Activated T-cell treated with anti-CD3 and anti-CD28 coated beads, Interleukin-2, amount 50 U/mL, for 72 hours (primary cell): ENCODE results near the gene SHLD2. TPM values are rescaled to one million over a fixed set of nuclear protein-coding genes. Genes with fewer than 3 reads are reported as not detected.

Experiments
- ATAC-seq, 2 donors: fragments of 150-1000 bp; cut with Tn5 transposase; replicated peaks in 1 of 2; 2 replicates each; pipeline ENCODE4 v1.10.0; 2021; ENCODE audit warnings: moderate library complexity in 2 of 2, mild to moderate bottlenecking in 1 of 2
- DNase-seq, 2 donors: peaks; one replicate each; pipeline ENCODE4 v3.0.0; 2021 to 2022; ENCODE audit warnings: mixed read lengths in 1 of 2
- H3K27ac Mint-ChIP-seq: one replicate; pipeline ENCODE4 v1.8.0; 2022; ENCODE audit warnings: mild to moderate bottlenecking, moderate library complexity, mixed read lengths
- H3K27me3 Mint-ChIP-seq: one replicate; pipeline ENCODE4 v1.8.0; 2022; ENCODE audit warnings: low read depth, mixed read lengths
- H3K36me3 Mint-ChIP-seq, 2 donors: one replicate each; pipeline ENCODE4 v1.8.0; 2022; ENCODE audit warnings: mixed read lengths in 2 of 2, mild to moderate bottlenecking in 1 of 2; ENCODE audit not compliant: insufficient read depth in 2 of 2
- H3K4me1 Mint-ChIP-seq: one replicate; pipeline ENCODE4 v1.8.0; 2022; ENCODE audit warnings: low read depth, mixed read lengths
- H3K4me3 Mint-ChIP-seq, 2 donors: one replicate each; pipeline ENCODE4 v1.8.0; 2022; ENCODE audit warnings: mild to moderate bottlenecking in 2 of 2, mixed read lengths in 2 of 2, moderate library complexity in 2 of 2
- H3K9me3 Mint-ChIP-seq, 2 donors: one replicate each; pipeline ENCODE4 v1.8.0; 2022; ENCODE audit warnings: mixed read lengths in 2 of 2
- total RNA-seq, 2 donors: library from RNA; stranded (reverse); gene quantifications; one replicate each; pipeline ENCODE4 v1.2.3, GENCODE V29; 2022

SHLD2 gene
- total RNA-seq, result 10 to 100 TPM; 28.7 to 33.3 TPM

GRCh38 chr10:87094373-87095235, at the start of gene SHLD2, which contains the start of gene GLUD1:
Gene SHLD2, plus strand, starts transcription at chr10:87095206. Its CDS starts 56,149 bp downstream, at chr10:87151355.
Gene GLUD1, minus strand, starts transcription at chr10:87094843. Its CDS starts 74 bp downstream, at chr10:87094769.
- peaks cover 40% of the 10 kb centered on the region for H3K4me1 Mint-ChIP-seq
- peak; percentile 76 to 79 for ATAC-seq
- no peaks in the 10 kb centered on the region for H3K9me3 Mint-ChIP-seq
- H3K4me3 Mint-ChIP-seq, result peak within 1 kb of the TSS; percentile 91 to 95
- peak within 1 kb of the TSS; percentile 98 for H3K27ac Mint-ChIP-seq
- H3K27me3 Mint-ChIP-seq, result no peaks in the 10 kb centered on the region
- DNase-seq, result peak; percentile 95
- peaks cover 9 to 16% of the 10 kb centered on the region in 2 donors for H3K36me3 Mint-ChIP-seq

GRCh38 chr10:87045434-87045938, 49.5 kb upstream of the SHLD2 start:
- no peaks in the 10 kb centered on the region for H3K27me3 Mint-ChIP-seq
- H3K4me3 Mint-ChIP-seq, result no peak overlapping the region
- ATAC-seq, result no peak
- no peak for DNase-seq
- no peaks in the 10 kb centered on the region for H3K9me3 Mint-ChIP-seq
- no peaks in the 10 kb centered on the region for H3K4me1 Mint-ChIP-seq
- peaks cover 2 to 18% of the 10 kb centered on the region in 2 donors for H3K36me3 Mint-ChIP-seq
- H3K27ac Mint-ChIP-seq, result no peak overlapping the region

GRCh38 chr10:87053111-87053510, 41.9 kb upstream of the SHLD2 start:
- Mint-ChIP-seq H3K27ac (no peak overlapping the region), H3K4me3 (no peak overlapping the region), H3K36me3 (peaks cover 7 to 15% of the 10 kb centered on the region in 2 donors), H3K9me3 (no peaks in the 10 kb centered on the region), H3K4me1 (no peaks in the 10 kb centered on the region), H3K27me3 (no peaks in the 10 kb centered on the region)
- no peak for DNase-seq
- no peak for ATAC-seq

DNA sequence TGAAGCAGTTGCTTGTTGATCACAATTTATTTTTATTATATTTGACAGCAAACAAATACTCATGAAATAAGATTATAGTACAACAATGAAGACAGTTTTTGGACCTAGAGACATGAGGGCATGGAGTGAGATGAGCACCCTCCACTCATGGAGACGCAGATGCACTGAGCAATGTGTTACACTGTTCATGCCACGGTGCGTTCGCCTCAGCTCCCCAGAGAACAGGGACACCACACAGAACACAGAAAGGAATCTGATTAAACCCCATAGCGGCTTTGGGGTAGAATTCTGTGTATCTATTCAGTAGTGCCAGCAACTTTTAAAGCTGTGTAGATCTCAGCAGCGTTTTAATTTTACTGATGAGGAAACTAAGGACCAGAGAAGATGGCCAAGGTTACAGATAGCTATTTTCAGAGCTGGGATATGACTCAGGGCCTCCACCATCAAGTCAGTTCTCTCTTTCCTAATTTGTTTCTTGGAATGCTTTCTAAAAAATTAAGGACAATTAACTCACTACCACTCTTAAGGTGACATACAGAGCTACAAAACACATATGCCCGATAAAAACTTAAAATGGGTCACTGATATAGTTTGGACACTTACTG, 41.3 kb upstream of the SHLD2 start:
- Mint-ChIP-seq H3K27me3 (no peaks in the 10 kb centered on the region), H3K27ac (no peak overlapping the region), H3K4me1 (no peaks in the 10 kb centered on the region), H3K9me3 (no peaks in the 10 kb centered on the region), H3K36me3 (peaks cover 9 to 14% of the 10 kb centered on the region in 2 donors), H3K4me3 (no peak overlapping the region)
- DNase-seq, result no peak
- no peak for ATAC-seq

DNA sequence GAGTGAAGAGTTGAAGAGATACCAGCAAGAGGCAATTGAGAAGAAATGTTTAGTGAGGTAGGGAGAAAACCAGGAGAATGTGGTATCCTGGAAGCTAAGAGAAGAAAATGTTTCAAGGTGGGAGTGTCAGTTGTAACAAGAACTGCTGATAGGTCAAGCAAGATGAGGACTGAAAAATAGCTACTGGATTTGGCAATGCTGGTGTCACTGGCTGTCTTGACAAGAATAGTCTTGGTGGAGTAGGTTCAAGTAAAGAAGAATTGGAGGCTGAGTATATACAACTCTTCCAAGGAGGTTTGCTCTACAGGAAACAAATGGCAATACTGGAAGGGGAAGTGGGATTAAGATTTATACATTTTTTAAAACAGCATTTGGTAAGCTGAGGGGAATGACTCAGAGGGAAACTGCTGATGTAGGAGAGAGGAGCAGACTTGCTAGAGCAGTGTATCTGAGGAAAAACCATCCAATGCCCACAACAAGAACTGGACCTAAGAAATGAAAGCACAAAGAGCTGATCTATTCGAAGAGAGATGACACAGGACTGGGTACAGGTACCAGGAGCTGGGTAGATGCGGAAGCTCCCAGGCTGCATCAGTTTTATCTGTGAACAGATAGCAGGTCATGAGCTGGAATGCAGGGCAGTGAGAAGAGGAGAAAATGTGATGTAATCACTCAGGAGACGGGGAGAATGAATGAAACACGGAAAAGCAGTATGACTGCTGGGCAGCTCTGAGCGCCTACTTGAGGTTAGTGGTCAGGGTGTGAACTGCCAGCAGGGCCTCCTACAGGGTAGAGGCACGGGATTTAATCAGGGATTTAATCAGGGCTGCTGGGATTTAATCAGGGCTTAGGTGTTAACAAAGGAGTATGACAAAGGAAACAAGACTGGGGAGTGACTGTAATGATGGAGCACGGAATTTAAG, 40.4 kb upstream of the SHLD2 start:
- no peak overlapping the region for H3K27ac Mint-ChIP-seq
- H3K36me3 Mint-ChIP-seq, result peaks cover 9 to 12% of the 10 kb centered on the region in 2 donors
- H3K27me3 Mint-ChIP-seq, result no peaks in the 10 kb centered on the region
- no peak for DNase-seq
- H3K9me3 Mint-ChIP-seq, result no peaks in the 10 kb centered on the region
- peak; percentile 43 to 86 for ATAC-seq
- no peaks in the 10 kb centered on the region for H3K4me1 Mint-ChIP-seq
- no peak overlapping the region for H3K4me3 Mint-ChIP-seq

DNA sequence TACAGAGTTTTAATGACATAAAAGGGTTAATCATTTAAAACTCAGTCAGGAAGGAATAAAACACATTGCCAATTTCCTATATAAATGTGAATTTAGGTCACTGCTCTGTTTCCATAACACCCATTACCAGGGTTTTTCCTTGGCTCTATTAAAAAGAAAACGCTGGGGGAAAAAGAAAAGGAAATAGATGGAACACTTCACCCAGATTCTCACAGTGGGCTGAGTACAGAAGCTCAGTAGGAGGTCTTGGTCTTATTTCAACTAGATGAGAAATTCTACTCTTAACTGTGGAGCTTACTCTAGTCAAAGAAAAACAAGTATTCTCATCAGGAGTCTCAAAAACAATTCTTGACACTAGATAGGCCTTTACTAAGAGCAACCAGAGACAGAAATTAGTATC, 36.8 kb upstream of the SHLD2 start:
- DNase-seq (no peak), ATAC-seq (no peak)
- Mint-ChIP-seq H3K4me3 (no peak overlapping the region), H3K27me3 (no peaks in the 10 kb centered on the region), H3K9me3 (no peaks in the 10 kb centered on the region), H3K36me3 (peaks cover 2 to 19% of the 10 kb centered on the region in 2 donors), H3K27ac (no peak overlapping the region), H3K4me1 (no peaks in the 10 kb centered on the region)

DNA sequence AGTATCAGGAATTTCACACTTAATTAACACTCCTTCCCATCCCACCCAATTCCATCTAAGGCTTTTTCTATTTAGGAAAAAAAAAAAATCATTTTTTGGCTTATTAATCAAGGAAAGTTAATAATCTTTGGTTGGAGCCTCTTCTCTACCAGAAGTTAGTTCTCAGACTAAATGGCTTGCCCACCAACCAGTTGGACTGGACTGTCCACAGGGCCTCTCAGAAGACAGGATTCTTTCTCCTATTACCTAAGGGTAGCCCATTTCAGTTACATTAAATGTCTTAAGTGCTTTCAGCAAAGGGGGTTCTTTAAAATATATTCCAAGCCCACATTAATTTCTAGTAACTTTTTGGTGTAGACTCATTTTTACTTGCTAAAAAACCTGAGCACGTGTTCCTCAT, 35.6 kb upstream of the SHLD2 start:
- peaks cover 2 to 24% of the 10 kb centered on the region in 2 donors for H3K36me3 Mint-ChIP-seq
- H3K4me3 Mint-ChIP-seq, result no peak overlapping the region
- no peaks in the 10 kb centered on the region for H3K27me3 Mint-ChIP-seq
- no peaks in the 10 kb centered on the region for H3K4me1 Mint-ChIP-seq
- H3K27ac Mint-ChIP-seq, result no peak overlapping the region
- no peak for DNase-seq
- no peak for ATAC-seq
- no peaks in the 10 kb centered on the region for H3K9me3 Mint-ChIP-seq

- Mint-ChIP-seq H3K4me3 (no peak overlapping the region), H3K9me3 (no peaks in the 10 kb centered on the region), H3K27ac (no peak overlapping the region), H3K36me3 (peaks cover 2 to 24% of the 10 kb centered on the region in 2 donors), H3K27me3 (no peaks in the 10 kb centered on the region), H3K4me1 (no peaks in the 10 kb centered on the region)
- no peak for ATAC-seq
- no peak for DNase-seq
Measured at GRCh38 chr10:87060280-87060928, 34.6 kb upstream of the SHLD2 start.

DNA sequence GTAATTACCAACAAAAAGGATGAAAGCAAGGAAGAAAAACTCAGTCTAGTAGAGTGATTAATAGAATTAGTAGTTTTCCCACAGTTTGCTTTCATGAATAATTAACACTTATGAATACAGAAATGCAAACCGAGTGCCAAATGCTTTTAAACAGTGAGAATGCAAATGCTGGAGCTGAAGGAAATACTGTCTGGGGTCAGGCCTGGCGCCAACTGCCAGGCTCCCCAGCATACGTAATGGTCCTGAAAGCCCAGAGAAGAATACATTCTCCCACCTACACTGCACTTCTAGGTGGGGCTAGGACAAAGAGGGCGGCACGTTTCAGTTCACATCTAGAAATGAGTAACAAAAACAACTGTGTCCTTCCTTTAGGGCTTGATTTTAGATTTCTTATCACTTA, 30.4 kb upstream of the SHLD2 start:
- Mint-ChIP-seq H3K9me3 (no peaks in the 10 kb centered on the region), H3K4me1 (no peaks in the 10 kb centered on the region), H3K4me3 (no peak overlapping the region), H3K36me3 (peaks cover 8 to 34% of the 10 kb centered on the region in 2 donors), H3K27ac (no peak overlapping the region), H3K27me3 (no peaks in the 10 kb centered on the region)
- no peak for DNase-seq
- no peak for ATAC-seq

DNA sequence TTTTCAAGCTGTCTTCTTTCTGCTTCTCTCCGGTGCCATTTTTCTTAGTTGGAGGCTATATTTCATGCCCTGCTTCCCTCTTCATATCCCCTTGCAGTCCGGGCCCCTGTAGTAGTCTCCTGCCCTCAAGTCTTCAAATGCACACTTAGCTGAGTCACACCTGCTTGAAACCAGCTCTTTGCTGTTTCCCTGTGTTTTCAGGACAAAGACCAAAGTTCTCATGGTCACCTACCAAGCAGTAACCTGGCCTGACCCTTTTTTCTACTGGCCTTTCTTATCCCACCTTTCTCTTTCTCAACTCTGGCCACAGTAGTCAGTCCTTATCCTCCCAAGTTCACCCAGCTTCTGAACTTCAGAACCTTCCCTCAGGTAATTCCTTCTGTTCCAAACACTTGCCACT, 28.8 kb upstream of the SHLD2 start:
- Mint-ChIP-seq H3K27me3 (no peaks in the 10 kb centered on the region), H3K27ac (peak overlapping the region; percentile 69), H3K9me3 (no peaks in the 10 kb centered on the region), H3K4me3 (no peak overlapping the region), H3K36me3 (peaks cover 8 to 28% of the 10 kb centered on the region in 2 donors), H3K4me1 (no peaks in the 10 kb centered on the region)
- no peak for ATAC-seq
- DNase-seq, result no peak

DNA sequence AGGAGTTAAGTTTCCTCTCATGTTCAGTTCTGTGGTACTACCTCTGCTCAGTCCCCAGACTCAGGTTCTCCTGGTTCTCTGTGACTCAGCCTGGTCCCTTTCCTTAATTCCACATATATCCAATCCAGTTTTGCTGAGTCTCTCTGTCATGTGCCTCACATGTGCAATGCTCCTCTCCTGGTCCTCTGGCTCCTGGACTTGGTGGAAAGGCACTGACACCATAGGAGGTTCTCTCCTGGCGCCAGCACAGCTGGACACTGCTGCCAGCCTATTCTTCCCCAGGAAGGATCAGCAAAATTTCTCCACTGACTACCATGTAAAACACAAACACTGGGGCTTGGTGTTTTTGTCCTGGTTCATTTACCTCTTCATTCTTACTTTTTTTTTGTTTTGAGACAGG, 28.1 kb upstream of the SHLD2 start:
- H3K27ac Mint-ChIP-seq, result peak overlapping the region; percentile 69
- DNase-seq, result no peak
- ATAC-seq, result no peak
- H3K36me3 Mint-ChIP-seq, result peaks cover 11 to 34% of the 10 kb centered on the region in 2 donors
- H3K4me3 Mint-ChIP-seq, result no peak overlapping the region
- no peaks in the 10 kb centered on the region for H3K4me1 Mint-ChIP-seq
- no peaks in the 10 kb centered on the region for H3K27me3 Mint-ChIP-seq
- no peaks in the 10 kb centered on the region for H3K9me3 Mint-ChIP-seq

DNA sequence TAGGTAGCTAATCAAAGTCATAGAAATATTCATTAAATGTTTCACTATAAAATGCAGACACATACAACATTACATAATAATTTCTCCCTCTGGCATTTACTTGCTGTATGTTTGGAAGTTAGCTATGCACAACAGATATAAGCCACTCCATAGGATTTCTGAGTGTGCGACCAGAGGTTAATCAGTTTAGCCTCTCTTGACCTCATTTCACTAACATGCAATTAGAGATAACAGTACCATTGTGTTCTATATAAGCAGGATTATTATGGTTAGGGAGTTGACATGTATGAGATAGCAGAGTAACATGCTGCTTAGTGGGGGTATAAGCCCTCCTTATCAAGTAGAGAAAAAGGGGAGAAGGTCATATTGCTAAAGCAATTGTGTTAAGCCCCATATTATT, 26.7 kb upstream of the SHLD2 start:
- no peak overlapping the region for H3K4me3 Mint-ChIP-seq
- ATAC-seq (no peak), DNase-seq (no peak)
- no peaks in the 10 kb centered on the region for H3K27me3 Mint-ChIP-seq
- H3K9me3 Mint-ChIP-seq, result no peaks in the 10 kb centered on the region
- no peak overlapping the region for H3K27ac Mint-ChIP-seq
- H3K4me1 Mint-ChIP-seq, result no peaks in the 10 kb centered on the region
- H3K36me3 Mint-ChIP-seq, result peaks cover 11 to 35% of the 10 kb centered on the region in 2 donors
